GM13976 (cell line): ENCODE data around the gene PTGDS.
A peak's percentile ranks its signal among the peaks of the same experiment; 100 is the strongest.

ENCODE experiments used
- DNase-seq: peaks from one replicate; pipeline ENCODE4 v3.0.0; 2012; ENCODE audit warnings: low spot score
- CTCF ChIP-seq: IDR thresholded peaks from 2 replicates; pipeline ENCODE4 v1.5.1; 2012; ENCODE audit warnings: borderline replicate concordance, mild to moderate bottlenecking; ENCODE audit not compliant: insufficient read depth; ENCODE audit errors: extremely low read depth, missing control alignments, control extremely low read depth
- in situ Hi-C: fragments of 300-500 bp; cut with MboI; formaldehyde crosslinking; loops from one replicate; pipeline ENCODE4 v1.12.0; 2022; ENCODE audit warnings: low sequenced_read_pairs, mixed read lengths, inconsistent platforms; ENCODE audit not compliant: unreplicated experiment

The PTGDS gene

GRCh38 chr9:136949239-136949816, 28.0 kb upstream of the PTGDS start:
- no peak for DNase-seq
- no peak for TF ChIP-seq CTCF
- in situ Hi-C loops: no loop called here

- in situ Hi-C loops: no loop called here
- TF ChIP-seq CTCF: no peak
- peak; percentile 100 for DNase-seq
These were observed 27.3 kb upstream of the PTGDS start for GRCh38 chr9:136949817-136950655.

- DNase-seq: no peak
These were observed 26.5 kb upstream of the PTGDS start for GRCh38 chr9:136950656-136951276.

GRCh38 chr9:136951541-136952320, 25.6 kb upstream of the PTGDS start, which contains the start of gene LCN12:
Gene LCN12, plus strand, starts transcription at chr9:136952273. Its CDS starts 55 bp downstream, at chr9:136952328.
- DNase-seq: no peak
- TF ChIP-seq CTCF: no peak
- in situ Hi-C loops: no loop called here

More at GRCh38 chr9:136950656-136951276, 26.5 kb upstream of the PTGDS start:
- TF ChIP-seq CTCF: no peak
- in situ Hi-C loops: no loop called here

- no peak for DNase-seq
- no peak for TF ChIP-seq CTCF
- in situ Hi-C loops: no loop called here
These were observed 24.9 kb upstream of the PTGDS start for GRCh38 chr9:136952321-136952850.
